ENCODE results near the gene SENP6.
A peak's percentile ranks its signal among the peaks of the same experiment; 100 is the strongest.
"Not testable (repeated sequence)": the region's sequence is repeated elsewhere in the genome, so short reads cannot be mapped to it uniquely, and the experiment has no call there.

SENP6 gene

DNA sequence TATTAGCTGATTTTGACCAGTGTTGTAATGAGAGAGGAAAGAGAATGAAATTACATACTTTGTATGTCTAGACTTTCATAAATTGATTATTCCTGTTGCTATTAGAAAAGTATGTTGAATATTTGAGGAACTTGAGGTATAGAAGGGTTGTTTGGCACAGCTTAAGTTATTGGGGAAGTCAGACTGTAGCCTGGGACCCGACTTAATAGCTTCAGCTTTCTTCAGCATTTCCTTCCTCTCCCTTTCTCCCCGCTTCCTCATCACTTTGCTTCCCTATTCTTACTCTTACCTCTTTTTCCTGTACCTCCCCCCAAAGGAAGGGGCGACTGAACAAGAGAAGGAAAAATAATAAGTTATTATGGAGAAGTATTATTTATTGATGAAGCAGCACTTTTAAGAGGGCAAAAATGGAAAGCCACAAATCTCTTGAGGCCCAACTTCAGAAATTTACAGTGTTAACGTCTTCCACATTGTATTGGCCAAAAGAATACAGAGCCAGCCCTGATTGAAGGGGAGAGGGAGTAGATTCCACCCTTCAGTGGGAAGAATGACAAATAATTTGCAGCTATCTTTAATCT, 7.4 kb downstream of the SENP6 start:
- DNase-seq (ENCODE audit: low read depth in 1 of 2, low spot score in 1 of 2) = no peak

DNA sequence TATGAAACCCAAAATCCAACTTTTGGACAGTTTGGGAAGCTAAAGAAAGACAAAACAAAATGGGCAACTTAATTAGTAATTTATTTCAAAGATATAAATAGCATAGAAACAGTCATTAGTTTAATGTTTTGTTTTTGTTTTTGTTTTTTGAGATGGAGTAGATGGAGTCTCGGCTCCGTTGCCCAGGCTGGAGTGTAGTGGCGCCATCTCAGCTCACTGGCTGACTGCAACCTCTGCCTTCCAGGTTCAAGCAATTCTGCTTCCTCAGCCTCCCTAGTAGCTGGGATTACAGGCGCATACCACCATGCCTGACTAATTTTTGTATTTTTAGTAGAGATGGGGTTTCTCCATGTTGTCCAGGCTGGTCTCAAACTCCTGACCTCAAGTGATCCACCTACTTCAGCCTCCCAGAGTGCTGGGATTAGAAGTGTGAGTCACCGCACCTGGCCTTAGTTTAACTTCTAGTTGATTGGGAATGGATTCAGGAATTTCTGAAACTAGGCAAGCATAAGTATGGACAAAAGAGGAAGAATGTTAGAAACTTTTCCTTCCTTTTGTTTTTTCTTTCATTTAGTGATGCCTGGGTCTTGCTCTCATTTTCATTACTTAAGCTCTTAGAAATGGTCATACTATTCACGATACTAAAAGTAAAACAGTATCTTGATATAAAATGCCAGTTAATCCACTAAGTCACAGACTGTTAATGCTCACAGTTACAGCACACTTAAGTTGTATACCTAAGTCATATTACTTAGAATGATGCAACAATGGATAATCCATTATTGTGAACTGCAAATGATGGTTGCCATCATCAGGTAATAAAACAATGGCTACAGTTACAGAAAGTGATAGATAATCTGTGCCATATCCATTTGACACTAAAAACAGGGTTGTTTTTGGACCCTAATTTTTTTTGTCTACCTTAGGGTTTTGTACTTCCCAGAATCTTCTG, 8.2 kb downstream of the SENP6 start:
- no peak for DNase-seq (ENCODE audit: low read depth in 1 of 2, low spot score in 1 of 2)

DNA sequence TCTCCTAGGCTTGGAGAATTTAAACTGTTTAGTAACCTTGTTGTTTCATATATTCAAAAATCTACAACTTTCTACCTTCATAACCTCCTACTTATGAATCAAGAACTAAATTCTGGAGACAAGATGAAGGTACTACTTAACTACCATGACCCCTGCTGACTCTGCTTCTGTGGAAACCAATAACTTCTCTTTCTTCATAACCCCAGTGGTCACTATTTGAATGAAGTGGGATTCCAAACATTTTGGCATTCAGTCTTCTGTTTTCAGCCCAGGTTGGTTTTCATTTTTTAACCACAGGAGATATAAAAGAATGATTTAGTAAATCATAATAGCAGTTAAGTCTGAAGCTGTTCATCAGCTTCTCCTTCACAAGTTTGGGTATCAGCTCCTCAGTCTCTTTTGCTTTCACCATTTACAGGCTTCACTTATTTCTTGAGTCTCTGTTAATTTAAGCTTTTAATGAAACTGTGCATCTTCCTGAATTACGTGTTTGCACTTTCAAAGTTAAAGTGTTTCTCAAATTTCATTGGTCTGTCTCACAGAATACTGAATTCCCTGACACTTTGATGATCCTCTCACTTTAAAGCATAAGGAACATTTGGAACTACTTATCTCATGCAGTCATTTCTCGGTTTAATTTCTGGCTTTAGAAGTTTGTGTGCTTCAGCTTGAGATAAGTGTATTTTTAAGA, 9.5 kb downstream of the SENP6 start:
- DNase-seq (ENCODE audit: low read depth in 1 of 2, low spot score in 1 of 2) = no peak

DNA sequence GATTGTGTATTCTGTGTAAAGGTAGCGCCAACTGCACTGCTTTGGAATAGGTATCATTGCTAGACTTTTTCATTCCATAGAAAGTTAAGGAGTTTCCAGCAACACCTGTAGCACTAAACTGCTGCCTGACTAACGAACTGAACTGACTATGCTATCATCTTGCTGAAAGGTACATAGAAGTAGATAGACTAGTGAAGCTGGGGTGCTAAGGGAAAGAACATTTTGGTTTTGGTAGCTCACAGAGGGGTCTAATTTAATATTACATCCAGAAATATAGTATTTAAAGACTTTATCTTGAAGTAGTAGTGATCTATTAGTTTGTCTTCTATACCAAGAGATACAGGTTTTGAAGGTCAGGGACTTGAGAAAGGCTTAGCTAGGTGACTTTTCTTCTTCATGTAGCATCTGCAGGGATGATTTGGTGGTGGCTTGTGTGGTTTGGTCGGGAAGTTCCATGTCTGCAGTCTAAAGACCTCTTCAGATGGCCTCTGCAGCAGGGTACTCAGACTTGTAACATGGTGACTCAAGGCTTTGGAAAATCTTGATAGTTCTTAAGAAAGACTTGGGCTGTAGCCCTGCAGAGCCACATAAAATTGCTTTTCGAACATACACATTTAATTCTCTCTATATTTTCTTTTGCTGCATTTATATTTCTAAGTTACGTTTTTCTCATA, 10.2 kb downstream of the SENP6 start:
- peak in 1 of 2 donors; percentile 46 for DNase-seq (ENCODE audit: low read depth in 1 of 2, low spot score in 1 of 2)

DNA sequence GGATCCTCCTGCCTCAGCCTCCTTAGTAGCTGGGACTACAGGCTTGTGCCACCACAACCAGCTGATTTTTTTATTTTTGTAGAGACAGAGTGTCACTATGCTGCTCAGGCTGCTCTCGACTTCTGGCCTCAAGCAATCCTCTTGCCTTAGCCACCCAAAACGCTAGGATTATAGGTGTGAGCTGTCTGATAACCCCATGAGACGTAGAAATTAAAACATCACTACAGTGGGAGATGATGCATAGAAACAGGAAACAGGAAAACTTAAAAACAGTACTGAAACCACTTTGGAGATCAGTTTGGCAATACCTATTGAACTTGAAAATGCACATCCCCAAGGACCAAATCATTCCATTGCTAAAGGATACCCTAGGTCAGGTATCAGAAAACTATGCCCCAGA, 10.8 kb downstream of the SENP6 start:
- no peak for DNase-seq (ENCODE audit: low read depth in 1 of 2, low spot score in 1 of 2)

DNA sequence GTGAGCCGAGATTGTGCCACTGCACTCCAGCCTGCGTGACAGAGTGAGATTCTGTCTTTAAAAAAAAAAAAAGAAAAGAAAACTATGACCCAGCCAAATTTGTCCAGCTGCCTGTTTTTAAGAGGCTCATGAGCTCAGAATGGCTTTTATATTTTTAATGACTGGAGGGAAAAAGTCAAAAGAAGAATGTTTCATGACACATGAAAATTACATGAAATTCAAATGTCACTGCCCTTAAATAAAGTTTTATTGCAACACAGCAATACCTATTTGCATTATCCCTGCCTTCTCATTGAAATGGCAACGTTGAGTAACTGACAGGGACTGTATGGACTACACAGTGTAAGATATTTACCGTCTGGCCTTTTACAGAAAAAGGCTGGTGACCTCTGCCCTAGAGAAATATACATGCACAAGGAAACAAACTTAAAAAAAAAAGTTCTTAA, 11.4 kb downstream of the SENP6 start:
- no peak for DNase-seq (ENCODE audit: low read depth in 1 of 2, low spot score in 1 of 2)

DNA sequence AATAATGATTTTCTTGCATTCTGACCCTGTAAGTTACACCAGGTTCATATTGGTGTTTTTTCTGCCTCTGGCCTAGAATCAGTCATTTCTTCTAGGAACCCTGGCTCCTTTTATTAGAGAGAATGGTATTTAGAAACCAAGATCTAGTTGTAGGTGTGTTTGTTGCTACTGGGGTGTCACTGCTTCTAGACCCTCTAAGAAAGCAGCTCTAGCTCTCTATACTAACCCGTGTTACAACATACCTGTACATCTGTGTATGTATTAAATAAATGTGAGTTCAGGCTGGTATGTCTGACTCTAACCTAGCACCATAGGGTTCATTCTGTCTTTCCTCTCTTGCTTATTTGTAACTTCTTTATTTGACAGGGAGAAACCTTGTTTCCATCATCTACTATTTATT, 16.8 kb downstream of the SENP6 start:
- no peak for DNase-seq (ENCODE audit: low read depth in 1 of 2, low spot score in 1 of 2)

DNA sequence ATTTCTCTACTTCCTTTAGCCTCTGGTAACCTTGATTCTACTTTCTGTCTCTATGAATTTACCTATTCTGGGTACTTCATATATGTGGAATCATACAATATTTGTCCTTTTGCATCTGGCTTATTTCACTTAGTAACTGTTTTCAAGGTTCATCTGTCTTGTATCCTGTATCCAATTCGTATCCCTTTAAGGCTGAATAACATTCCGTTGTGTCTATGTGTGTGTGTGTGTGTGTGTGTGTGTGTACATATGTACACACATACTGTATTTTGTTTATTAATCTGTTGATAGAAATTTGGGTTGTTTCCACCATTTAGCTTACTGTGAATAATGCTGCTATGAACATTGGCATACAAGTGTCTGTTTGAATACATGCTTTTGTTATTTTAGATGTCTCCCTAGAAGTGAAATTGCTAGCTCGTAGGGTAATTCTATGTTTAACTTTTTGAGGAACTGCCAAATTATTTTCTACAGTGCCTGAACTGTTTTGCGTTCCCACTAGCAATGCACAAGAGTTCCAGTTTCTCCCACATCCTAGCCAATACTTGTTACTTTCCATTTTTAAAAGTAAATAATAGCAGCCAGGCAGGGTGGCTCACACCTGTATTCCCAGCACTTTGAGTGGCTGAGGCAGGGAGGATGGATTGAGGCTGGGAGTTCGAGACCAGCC, 17.7 kb downstream of the SENP6 start:
- no peak for DNase-seq (ENCODE audit: low read depth in 1 of 2, low spot score in 1 of 2)

DNA sequence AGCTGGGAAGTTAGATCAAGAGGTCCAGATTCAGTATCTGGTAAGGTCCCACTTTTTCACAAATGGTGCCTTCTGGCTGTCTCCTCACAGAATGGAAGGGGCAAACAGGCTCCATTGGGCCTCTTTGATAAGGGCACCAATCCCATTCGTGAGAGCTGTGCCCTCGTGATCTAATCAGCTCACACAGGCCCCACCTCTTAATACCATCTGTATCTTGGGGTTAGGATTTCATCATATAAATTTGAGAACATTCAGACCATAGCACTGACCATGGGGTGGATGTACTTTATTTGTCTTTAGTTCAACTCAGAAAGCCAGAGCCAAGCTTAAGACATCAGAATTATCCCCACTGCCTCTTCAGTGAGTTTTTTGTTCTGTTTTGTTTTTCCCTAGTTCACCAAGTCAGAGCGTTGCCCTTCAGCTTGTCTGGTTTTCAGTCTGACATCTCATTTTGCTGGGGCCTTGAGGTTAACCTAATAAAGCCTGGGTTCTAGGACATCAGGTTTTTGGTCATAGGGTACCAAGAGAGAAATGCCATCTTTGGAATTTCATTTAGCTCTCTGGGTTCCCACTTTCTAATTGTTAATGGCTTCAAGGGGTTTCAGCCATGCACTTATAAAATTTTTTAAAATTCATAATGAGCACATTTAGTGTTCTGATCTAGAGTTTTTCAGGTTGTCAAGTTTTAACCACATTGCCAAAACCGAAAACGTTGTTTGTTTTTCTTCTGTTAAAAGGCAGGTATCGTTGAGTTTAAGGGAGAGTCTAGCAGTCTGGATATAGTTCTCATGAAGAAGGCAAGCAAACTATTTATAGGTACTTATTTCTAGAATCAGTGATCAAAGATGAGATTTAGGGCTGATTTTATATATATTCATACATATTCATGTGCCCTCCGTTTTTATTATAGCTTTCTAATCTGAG, 19.0 kb downstream of the SENP6 start:
- no peak for DNase-seq (ENCODE audit: low read depth in 1 of 2, low spot score in 1 of 2)

DNA sequence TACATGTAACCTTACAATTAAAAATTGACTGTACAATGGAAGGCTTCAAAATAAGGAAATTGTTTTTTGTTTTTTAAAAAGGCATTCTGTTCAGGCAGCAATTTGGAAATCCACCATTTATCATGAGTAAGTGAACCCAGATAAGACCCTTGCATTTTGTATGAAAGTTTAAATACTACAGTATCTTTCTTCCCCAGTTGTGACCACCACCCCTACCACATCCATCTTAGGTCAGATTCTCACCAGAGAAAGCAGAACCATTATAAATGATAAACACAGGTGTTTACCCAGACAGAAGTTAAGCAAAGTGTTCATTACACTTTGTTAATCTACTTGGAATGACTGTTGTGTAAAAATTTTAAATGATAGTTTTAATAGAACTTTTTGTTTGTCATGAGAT, 20.2 kb downstream of the SENP6 start:
- no peak for DNase-seq (ENCODE audit: low read depth in 1 of 2, low spot score in 1 of 2)

DNA sequence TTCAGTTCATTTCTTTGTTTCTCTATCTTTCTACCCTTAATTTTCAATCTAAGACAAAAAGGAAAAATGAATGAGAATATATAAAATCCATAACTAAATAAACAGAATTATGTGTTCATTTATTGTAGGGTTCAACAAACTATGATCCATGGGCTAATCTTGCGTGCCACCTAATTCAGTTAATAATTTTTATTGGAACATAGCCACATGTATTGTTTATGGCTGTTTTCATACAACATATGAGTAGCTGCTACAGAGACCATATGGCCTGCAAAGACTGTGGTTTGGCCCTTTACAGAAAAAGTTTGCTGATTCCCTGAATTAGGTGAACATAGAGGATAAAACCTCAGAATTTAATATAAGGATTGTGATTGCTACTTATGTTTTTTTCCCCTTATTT, 21.8 kb downstream of the SENP6 start:
- no peak for DNase-seq (ENCODE audit: low read depth in 1 of 2, low spot score in 1 of 2)

DNA sequence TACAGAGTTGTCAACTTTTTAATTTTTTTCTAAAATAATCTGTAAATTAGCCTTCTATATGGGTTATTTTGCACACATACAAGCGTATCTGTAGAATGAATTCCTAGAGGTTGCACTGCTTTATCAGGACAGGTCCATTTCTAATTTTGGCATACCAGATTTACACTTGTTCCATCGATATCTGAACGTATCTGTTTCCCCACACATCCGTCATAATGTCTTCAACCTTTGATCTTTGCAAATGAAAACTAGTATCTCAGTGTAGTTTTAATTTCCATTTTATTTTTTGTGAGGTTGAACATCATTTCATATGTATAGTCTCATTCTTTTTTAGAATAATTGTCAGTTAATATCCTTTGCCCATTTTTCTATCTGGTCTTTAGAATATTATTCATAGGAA, 22.7 kb downstream of the SENP6 start:
- DNase-seq (ENCODE audit: low read depth in 1 of 2, low spot score in 1 of 2) = no peak

DNA sequence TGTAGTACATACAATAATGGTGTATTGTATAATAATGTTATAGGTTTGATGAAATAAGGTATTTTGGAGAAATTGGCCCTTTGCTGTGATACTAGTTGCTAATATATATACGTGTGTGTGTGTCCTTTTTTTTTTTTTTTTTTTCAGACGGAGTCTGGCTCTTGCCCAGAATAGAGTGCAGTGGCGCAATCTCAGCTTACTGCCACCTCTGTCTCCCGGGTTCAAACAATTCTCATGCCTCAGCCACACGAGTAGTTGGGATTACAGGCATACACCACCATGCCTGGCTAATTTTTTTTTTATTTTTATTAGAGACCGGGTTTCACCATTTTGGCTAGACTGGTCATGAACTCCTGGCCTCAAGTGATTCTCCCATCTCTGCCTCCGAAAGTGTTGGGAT, 23.3 kb downstream of the SENP6 start:
- no peak for DNase-seq (ENCODE audit: low read depth in 1 of 2, low spot score in 1 of 2)

DNA sequence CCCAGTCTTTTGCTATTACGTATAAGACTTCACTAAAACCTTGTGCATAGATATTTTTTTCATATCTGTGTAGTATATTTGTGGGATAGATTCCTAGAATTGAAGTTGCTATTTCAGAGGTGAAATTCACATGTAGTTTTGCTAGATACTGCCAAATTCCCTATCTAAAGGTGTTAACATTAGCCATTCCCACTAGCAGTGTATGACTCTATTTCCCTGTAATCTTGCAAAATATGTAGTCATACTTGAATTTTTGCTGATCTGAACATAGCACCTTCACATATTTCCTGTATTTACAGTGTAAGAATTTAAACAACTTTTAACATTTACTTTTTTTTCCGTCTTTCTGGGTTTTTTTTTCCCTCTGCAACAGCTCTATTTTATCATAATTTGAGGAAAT, 24.9 kb downstream of the SENP6 start:
- DNase-seq (ENCODE audit: low read depth in 1 of 2, low spot score in 1 of 2) = no peak

DNA sequence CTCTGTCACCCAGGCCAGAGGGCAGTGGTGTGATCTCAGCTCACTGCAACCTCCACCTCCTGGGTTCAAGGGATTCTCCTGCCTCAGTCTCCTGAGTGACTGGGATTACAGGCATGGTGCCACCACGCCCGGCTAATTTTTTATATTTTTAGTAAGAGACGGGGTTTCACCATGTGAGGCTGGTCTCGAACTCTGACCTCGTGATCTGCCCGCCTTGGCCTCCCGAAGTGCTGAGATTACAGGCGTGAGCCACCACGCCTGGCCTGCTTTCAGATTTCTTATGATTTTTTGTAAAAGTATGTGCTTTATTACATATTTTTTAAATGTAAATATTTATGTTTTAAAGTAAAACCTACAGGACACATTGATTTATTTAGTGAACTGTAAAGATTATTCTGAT, 26.0 kb downstream of the SENP6 start:
- not testable (repeated sequence) for DNase-seq (ENCODE audit: low read depth in 1 of 2, low spot score in 1 of 2)

DNA sequence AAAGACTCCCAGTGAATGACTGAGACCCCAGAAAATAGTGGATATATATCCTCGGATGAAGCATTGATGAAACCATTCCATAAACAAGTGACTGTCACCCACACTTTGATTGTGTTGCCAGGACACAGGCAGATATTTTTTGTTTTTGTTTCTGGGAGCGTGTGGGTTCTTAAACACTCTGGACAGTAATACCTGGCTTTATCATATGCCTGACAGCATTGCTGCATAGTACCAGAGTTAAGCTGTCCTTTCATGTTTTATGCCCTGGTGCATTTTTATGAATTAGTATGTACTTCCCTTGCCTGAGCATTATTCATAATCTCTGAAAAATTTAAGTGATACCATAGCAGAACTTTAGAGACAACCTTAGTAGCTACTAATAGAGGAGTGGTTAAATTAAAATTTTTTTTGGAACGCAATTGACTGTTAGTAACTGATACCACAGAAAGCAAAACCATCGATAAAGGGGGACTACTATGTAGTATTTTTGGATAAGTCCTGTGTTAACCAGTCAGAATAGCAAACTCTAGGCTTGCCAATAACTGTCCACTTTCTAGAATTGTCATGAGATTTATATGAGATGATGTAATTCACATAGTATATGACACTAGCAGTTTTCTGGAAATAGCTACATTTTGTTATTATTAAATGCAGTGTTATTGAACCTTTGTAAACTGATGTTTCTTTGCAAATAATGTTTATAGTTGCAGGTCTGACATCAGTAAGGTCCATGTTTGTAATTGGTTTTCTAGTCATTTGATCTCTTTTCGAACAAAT, 30.4 kb downstream of the SENP6 start:
- DNase-seq (ENCODE audit: low read depth in 1 of 2, low spot score in 1 of 2) = no peak

DNA sequence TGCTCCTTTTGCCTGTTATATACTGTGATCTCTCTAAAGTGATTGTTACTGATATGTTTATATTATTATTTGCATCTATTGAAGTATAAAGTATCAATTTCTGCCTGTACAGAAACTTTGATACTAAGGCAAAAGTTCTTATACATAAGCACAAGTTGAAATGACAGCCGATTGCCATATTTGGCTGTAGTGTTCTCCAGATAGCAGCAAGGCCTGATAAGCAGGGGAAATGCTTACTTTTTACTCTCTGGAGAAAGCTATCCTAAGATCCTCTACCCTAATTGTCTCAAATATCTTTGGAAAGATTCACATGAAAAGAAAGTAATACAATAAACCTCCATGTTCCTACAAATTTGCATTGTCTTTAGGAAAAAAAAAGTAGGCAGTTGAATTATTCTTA, 31.4 kb downstream of the SENP6 start:
- no peak for DNase-seq (ENCODE audit: low read depth in 1 of 2, low spot score in 1 of 2)

DNA sequence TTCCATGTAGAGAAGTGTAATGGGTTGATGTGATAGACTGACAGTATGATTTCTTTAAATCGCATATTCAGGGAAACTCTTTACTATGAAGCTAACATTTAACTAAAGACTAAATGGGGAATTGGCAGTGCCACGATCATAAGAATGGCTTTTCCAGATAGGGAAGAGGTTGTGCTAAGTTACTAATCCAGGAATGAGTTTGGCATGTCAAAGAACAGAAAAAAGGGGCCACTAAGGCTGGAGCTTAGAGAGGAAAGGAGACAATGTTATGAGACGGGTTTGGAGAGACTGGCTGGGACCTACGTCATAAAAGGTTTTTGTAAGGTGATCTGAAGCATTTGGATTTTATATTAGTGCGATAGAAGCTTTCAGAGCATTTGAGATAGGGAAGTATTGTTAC, 40.6 kb downstream of the SENP6 start:
- DNase-seq (ENCODE audit: low read depth in 1 of 2, low spot score in 1 of 2) = no peak

DNA sequence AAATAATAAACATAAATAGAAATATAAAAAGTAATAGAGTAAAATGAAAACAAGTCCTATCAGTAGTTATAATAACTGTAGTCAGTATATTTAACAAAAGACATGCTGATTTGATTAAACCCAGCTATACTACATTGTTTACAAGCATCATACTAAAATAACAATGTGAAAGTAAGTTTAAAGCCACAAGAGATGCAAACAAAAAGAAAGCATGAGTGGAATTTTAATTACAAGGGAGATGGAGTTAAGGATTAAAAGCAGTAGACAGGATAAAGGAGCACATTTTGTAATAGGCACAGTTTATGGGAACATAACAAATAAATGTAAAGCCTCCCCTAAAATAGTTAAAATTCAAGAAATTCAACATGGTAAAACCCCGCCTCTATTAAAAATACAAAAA, 41.5 kb downstream of the SENP6 start:
- DNase-seq (ENCODE audit: low read depth in 1 of 2, low spot score in 1 of 2) = no peak
